Panc1 (cell line): ENCODE measurements around the gene TRDN. TPM values are rescaled to one million over a fixed set of nuclear protein-coding genes. Genes with fewer than 3 reads are reported as not detected.

Source experiments
- ATAC-seq: fragments of 200-7000 bp; cut with Tn5 transposase; 2 replicates; pipeline ENCODE4 v1.9.1; 2020; ENCODE audit warnings: mild to moderate bottlenecking, moderate library complexity
- BruUV-seq: library from RNA; stranded (reverse); fragments of 400-500 nt; replicated peaks from 2 replicates; lab custom pipeline; 2021; lab: Mats Ljungman, UMichigan
- CTCF ChIA-PET: fragments of 300-600 bp; sonication (Branson Sonifier 250); formaldehyde crosslinking; loops from one replicate; lab custom pipeline; 2022; ENCODE audit warnings: antibody characterized with exemption; lab: Charles Lee
- POLR2A ChIA-PET: fragments of 300-600 bp; sonication (Branson Sonifier 250); formaldehyde crosslinking; loops from one replicate; lab custom pipeline; 2022; ENCODE audit warnings: antibody characterized with exemption; lab: Charles Lee
- DNase-seq: peaks from one replicate; pipeline ENCODE4 v3.0.0-alpha.2; 2010; ENCODE audit warnings: low read depth, low spot score
- H3K27ac ChIP-seq: 2 replicates; pipeline ENCODE4 v1.5.1; 2011; ENCODE audit warnings: mild to moderate bottlenecking, low read length, inconsistent platforms
- H3K27me3 ChIP-seq: fragments of 200-500 bp; sonication (Bioruptor generic); 2 replicates; pipeline ENCODE4 v1.6.0; 2014; ENCODE audit warnings: low read length, inconsistent platforms; ENCODE audit not compliant: control insufficient read depth, insufficient read depth
- H3K36me3 ChIP-seq: fragments of 200-500 bp; sonication (Bioruptor generic); 2 replicates; pipeline ENCODE4 v1.5.1; 2014; ENCODE audit warnings: inconsistent platforms, mild to moderate bottlenecking, low read length, moderate library complexity; ENCODE audit not compliant: control insufficient read depth, insufficient read depth
- H3K4me1 ChIP-seq: 2 replicates; pipeline ENCODE4 v1.5.1; 2011; ENCODE audit warnings: inconsistent platforms, mild to moderate bottlenecking, low read length, moderate library complexity; ENCODE audit not compliant: control insufficient read depth, insufficient read depth
- H3K4me3 ChIP-seq, 2 experiments: 2 replicates each; pipeline ENCODE4 v1.5.1; 2011 to 2012; ENCODE audit warnings: low read depth in 2 of 2, low read length in 2 of 2, mild to moderate bottlenecking in 2 of 2, inconsistent platforms in 1 of 2, moderate library complexity in 1 of 2
- H3K9me3 ChIP-seq: fragments of 200-500 bp; sonication (Bioruptor generic); 2 replicates; pipeline ENCODE4 v1.5.1; 2014; ENCODE audit warnings: low read depth, mild to moderate bottlenecking, inconsistent platforms, low read length, moderate library complexity; ENCODE audit not compliant: control insufficient read depth, insufficient read depth
- CTCF ChIP-seq: fragments of 450-650 bp; IDR thresholded peaks from 2 replicates; pipeline ENCODE4 v1.5.1; 2017; ENCODE audit warnings: mild to moderate bottlenecking
- POLR2AphosphoS5 ChIP-seq: IDR thresholded peaks from 2 replicates; pipeline ENCODE4 v1.6.1; 2012; ENCODE audit warnings: mild to moderate bottlenecking, low read depth, low read length, moderate library complexity
- REST ChIP-seq, 2 experiments: IDR thresholded peaks; 2 replicates each; pipeline ENCODE4 v1.6.1; 2011 to 2012; ENCODE audit warnings: low read depth in 2 of 2, control low read depth in 1 of 2, low read length in 1 of 2, mild to moderate bottlenecking in 1 of 2, moderate library complexity in 1 of 2; ENCODE audit not compliant: insufficient read depth in 1 of 2
- SIN3A ChIP-seq: IDR thresholded peaks from 2 replicates; pipeline ENCODE4 v1.6.1; 2012; ENCODE audit warnings: low read depth, mild to moderate bottlenecking, low read length, moderate library complexity, borderline replicate concordance; ENCODE audit not compliant: insufficient read depth
- TCF7L2 ChIP-seq: IDR thresholded peaks from 2 replicates; pipeline ENCODE4 v1.6.1; 2011; ENCODE audit warnings: mild to moderate bottlenecking, low read depth, low read length, inconsistent platforms
- in situ Hi-C: cut with HindIII; loops from 2 replicates; pipeline ENCODE4 v1.10.0; 2016; ENCODE audit warnings: low sequenced_read_pairs, low pct_unique_long_range_greater_than_20kb
- intact Hi-C: fragments of 100-400 bp; cut with micrococcal nuclease; formaldehyde crosslinking; loops from one replicate; pipeline ENCODE4 v1.10.0; 2022; ENCODE audit not compliant: unreplicated experiment
- total RNA-seq: library from RNA; stranded (reverse); gene quantifications from one replicate; pipeline ENCODE4 v1.2.1, GENCODE V29; 2021; ENCODE audit not compliant: unreplicated experiment

TRDN gene
- total RNA-seq, 1 experiment from 2014 or later = not detected

GRCh38 chr6:123598011-123598410 is 38.7 kb downstream of the TRDN start:
- BruUV-seq = no TSS peak
- intact Hi-C loops (no loop called here), in situ Hi-C loops (no loop called here)
- Histone ChIP-seq H3K9me3 (no peaks in the 10 kb centered on the region), H3K4me1 (no peaks in the 10 kb centered on the region), H3K27me3 (no peaks in the 10 kb centered on the region), H3K4me3 (no peak overlapping the region), H3K36me3 (no peaks in the 10 kb centered on the region), H3K27ac (no peak overlapping the region)
- ChIA-PET POLR2A (no interaction called here), CTCF (no interaction called here)
- no peak for DNase-seq
- ATAC-seq = no peak
- TF ChIP-seq CTCF (no peak), REST (IDR thresholded peaks at IDR 0.05; ENCODE audit: insufficient read depth in 1 of 2, low read depth in 2 of 2, low read length in 1 of 2) (no peak), TCF7L2 (no peak), SIN3A (no peak), POLR2AphosphoS5 (no peak)

- Histone ChIP-seq H3K27me3 (no peaks in the 10 kb centered on the region), H3K27ac (no peak overlapping the region), H3K36me3 (no peaks in the 10 kb centered on the region), H3K4me1 (no peaks in the 10 kb centered on the region), H3K9me3 (no peaks in the 10 kb centered on the region), H3K4me3 (no peak overlapping the region)
- BruUV-seq = no TSS peak
- ATAC-seq (no peak), DNase-seq (no peak)
- intact Hi-C loops = no loop called here
- ChIA-PET POLR2A (interaction anchor here (0.6 kb wide), 1 partner anchor 558 kb away, joined by 4 read pairs; no protein-coding TSS in a partner anchor), CTCF (no interaction called here)
- in situ Hi-C loops = no loop called here
- no peak for TF ChIP-seq TCF7L2
- TF ChIP-seq REST (IDR thresholded peaks at IDR 0.05; ENCODE audit: insufficient read depth in 1 of 2, low read depth in 2 of 2, low read length in 1 of 2) = no peak
- TF ChIP-seq POLR2AphosphoS5 = no peak
- no peak for TF ChIP-seq CTCF
- TF ChIP-seq SIN3A = no peak
Observed at GRCh38 chr6:123594776-123595175, 42.0 kb downstream of the TRDN start.
